WTC11 (cell line): ENCODE results near the gene SARM1. TPM values are rescaled to one million over a fixed set of nuclear protein-coding genes. Genes with fewer than 3 reads are reported as not detected.

Source experiments
- ATF1 ChIP-seq: sonication (generic); formaldehyde crosslinking; IDR thresholded peaks from 2 replicates; pipeline ENCODE4 v1.8.1; 2023; ENCODE audit warnings: mild to moderate bottlenecking, moderate library complexity, missing genetic modification reagents
- CREB1 ChIP-seq: sonication (generic); formaldehyde crosslinking; IDR thresholded peaks from 2 replicates; pipeline ENCODE4 v1.8.0; 2023; ENCODE audit warnings: mild to moderate bottlenecking, missing genetic modification reagents
- CREM ChIP-seq: sonication (generic); formaldehyde crosslinking; IDR thresholded peaks from 2 replicates; pipeline ENCODE4 v1.8.1; 2022; ENCODE audit warnings: mild to moderate bottlenecking, missing genetic modification reagents, moderate library complexity
- CTCF ChIP-seq: fragments of 200-600 bp; IDR thresholded peaks from 2 replicates; pipeline ENCODE4 v1.8.0; 2022; ENCODE audit warnings: antibody characterized with exemption
- E2F5 ChIP-seq: sonication (generic); formaldehyde crosslinking; IDR thresholded peaks from 2 replicates; pipeline ENCODE4 v1.8.1; 2022; ENCODE audit warnings: mild to moderate bottlenecking, moderate library complexity, missing genetic modification reagents
- ETV6 ChIP-seq: sonication (generic); formaldehyde crosslinking; IDR thresholded peaks from 2 replicates; pipeline ENCODE4 v1.8.1; 2022; ENCODE audit warnings: mild to moderate bottlenecking, missing genetic modification reagents
- FOXK1 ChIP-seq: sonication (generic); formaldehyde crosslinking; IDR thresholded peaks from 2 replicates; pipeline ENCODE4 v1.8.0; 2022; ENCODE audit warnings: mild to moderate bottlenecking, moderate library complexity, missing genetic modification reagents
- FOXP4 ChIP-seq: sonication (generic); formaldehyde crosslinking; IDR thresholded peaks from 2 replicates; pipeline ENCODE4 v1.8.0; 2022; ENCODE audit warnings: mild to moderate bottlenecking, missing genetic modification reagents
- HMGXB4 ChIP-seq: sonication (generic); formaldehyde crosslinking; IDR thresholded peaks from 2 replicates; pipeline ENCODE4 v1.8.1; 2023; ENCODE audit warnings: mild to moderate bottlenecking, moderate library complexity, missing genetic modification reagents
- IRF1 ChIP-seq: sonication (generic); formaldehyde crosslinking; IDR thresholded peaks from 2 replicates; pipeline ENCODE4 v1.8.0; 2023; ENCODE audit warnings: missing genetic modification reagents
- JUN ChIP-seq: sonication (generic); formaldehyde crosslinking; IDR thresholded peaks from 2 replicates; pipeline ENCODE4 v1.8.0; 2023; ENCODE audit warnings: mild to moderate bottlenecking, missing genetic modification reagents
- MAX ChIP-seq: sonication (generic); formaldehyde crosslinking; IDR thresholded peaks from 2 replicates; pipeline ENCODE4 v1.8.0; 2022; ENCODE audit warnings: mild to moderate bottlenecking, missing genetic modification reagents
- NR2C2 ChIP-seq: sonication (generic); formaldehyde crosslinking; IDR thresholded peaks from 2 replicates; pipeline ENCODE4 v1.8.0; 2022; ENCODE audit warnings: mild to moderate bottlenecking, missing genetic modification reagents
- NR3C1 ChIP-seq: sonication (generic); formaldehyde crosslinking; conservative IDR thresholded peaks from 2 replicates; pipeline ENCODE4 v1.8.1; 2023; ENCODE audit warnings: low read depth, mild to moderate bottlenecking, missing genetic modification reagents
- RELA ChIP-seq: sonication (generic); formaldehyde crosslinking; IDR thresholded peaks from 2 replicates; pipeline ENCODE4 v1.8.1; 2022; ENCODE audit warnings: missing genetic modification reagents, mild to moderate bottlenecking, borderline replicate concordance
- SMAD3 ChIP-seq: sonication (generic); formaldehyde crosslinking; IDR thresholded peaks from 2 replicates; pipeline ENCODE4 v1.8.0; 2022; ENCODE audit warnings: missing genetic modification reagents, mild to moderate bottlenecking, borderline replicate concordance
- TCF7 ChIP-seq: sonication (generic); formaldehyde crosslinking; IDR thresholded peaks from 2 replicates; pipeline ENCODE4 v1.8.0; 2022; ENCODE audit warnings: mild to moderate bottlenecking, low read depth, missing genetic modification reagents, moderate library complexity
- TEAD4 ChIP-seq: sonication (generic); formaldehyde crosslinking; IDR thresholded peaks from 2 replicates; pipeline ENCODE4 v1.8.0; 2022; ENCODE audit warnings: mild to moderate bottlenecking, missing genetic modification reagents
- TP53 ChIP-seq: sonication (generic); formaldehyde crosslinking; IDR thresholded peaks from 2 replicates; pipeline ENCODE4 v1.8.1; 2023; ENCODE audit warnings: mild to moderate bottlenecking, missing genetic modification reagents
- USF1 ChIP-seq: sonication (generic); formaldehyde crosslinking; IDR thresholded peaks from 2 replicates; pipeline ENCODE4 v1.8.0; 2022; ENCODE audit warnings: mild to moderate bottlenecking, missing genetic modification reagents
- USF2 ChIP-seq: sonication (generic); formaldehyde crosslinking; IDR thresholded peaks from 2 replicates; pipeline ENCODE4 v1.8.1; 2023; ENCODE audit warnings: mild to moderate bottlenecking, missing genetic modification reagents, moderate library complexity
- ZNF263 ChIP-seq: sonication (generic); formaldehyde crosslinking; IDR thresholded peaks from 2 replicates; pipeline ENCODE4 v1.8.1; 2022; ENCODE audit warnings: low read depth, mild to moderate bottlenecking, moderate library complexity, missing genetic modification reagents
- ZNF416 ChIP-seq: fragments of 250-450 bp; sonication (Bioruptor Pico); IDR thresholded peaks from 2 replicates; pipeline ENCODE4 v1.9.0; 2021; ENCODE audit warnings: mild to moderate bottlenecking, inconsistent platforms
- ZNF423 ChIP-seq: fragments of 250-450 bp; sonication (Bioruptor Pico); IDR thresholded peaks from 2 replicates; pipeline ENCODE4 v2.1.2; 2022; ENCODE audit warnings: mild to moderate bottlenecking, moderate library complexity
- ZNF425 ChIP-seq: fragments of 250-450 bp; sonication (Bioruptor Pico); conservative IDR thresholded peaks from 2 replicates; pipeline ENCODE4 v1.9.0; 2021; ENCODE audit warnings: mild to moderate bottlenecking
- total RNA-seq: library from RNA; stranded (reverse); gene quantifications from 3 replicates; pipeline ENCODE4 v1.2.3, GENCODE V29; 2021

Gene SARM1
- total RNA-seq, 1 experiment from 2014 or later: 3.8 TPM

GRCh38 chr17:28357061-28357900 lies 14.2 kb upstream of the SARM1 start, which contains the start of gene POLDIP2 (continued):
- TF ChIP-seq USF2: peak; percentile 99
- 0 out of 2 replicates have a peak, but pooled peaks have one; percentile 25 for TF ChIP-seq ZNF263
- no peak for TF ChIP-seq TCF7 (CRISPR knock-in tag)
- TF ChIP-seq TP53 (CRISPR knock-in tag): 0 out of 2 replicates have a peak, but pooled peaks have one; percentile 13
- peak; percentile 98 for TF ChIP-seq USF1
- TF ChIP-seq E2F5: peak; percentile 67; the same call in 1 of the 2 replicates
- TF ChIP-seq CREB1: 0 out of 2 replicates have a peak, but pooled peaks have one; percentile 52
- no peak for TF ChIP-seq ZNF423 (CRISPR knock-in tag)
- TF ChIP-seq TEAD4 (CRISPR knock-in tag): no peak
- TF ChIP-seq CREM: peak; percentile 92
- TF ChIP-seq ETV6 (CRISPR knock-in tag): peak; percentile 47; the same call in 1 of the 2 replicates
- no peak for TF ChIP-seq ZNF425 (CRISPR knock-in tag)
- peak; percentile 72 for TF ChIP-seq ATF1
- no peak; the same call in 1 of the 2 replicates for TF ChIP-seq IRF1
- TF ChIP-seq NR3C1 (CRISPR knock-in tag): 0 out of 2 replicates have a peak, but pooled peaks have one; percentile 20
- TF ChIP-seq NR2C2 (CRISPR knock-in tag): no peak
- TF ChIP-seq CTCF: no peak
- no peak for TF ChIP-seq ZNF416
- TF ChIP-seq FOXK1 (CRISPR knock-in tag): peak; percentile 98
- peak; percentile 77; the same call in 1 of the 2 replicates for TF ChIP-seq HMGXB4 (CRISPR knock-in tag)
- TF ChIP-seq RELA (CRISPR knock-in tag): peak; percentile 24; the same call in 1 of the 2 replicates
- TF ChIP-seq JUN (CRISPR knock-in tag): 0 out of 2 replicates have a peak, but pooled peaks have one; percentile 32
- peak; percentile 69; the same call in 1 of the 2 replicates for TF ChIP-seq MAX (CRISPR knock-in tag)
- no peak; the same call in none of the 2 replicates for TF ChIP-seq FOXP4 (CRISPR knock-in tag)
- peak; percentile 66; the same call in 1 of the 2 replicates for TF ChIP-seq SMAD3 (CRISPR knock-in tag)
